Pancreas (tissue), 10 donors: ENCODE results near the gene CCNI2. TPM values are rescaled to one million over a fixed set of nuclear protein-coding genes. Genes with fewer than 3 reads are reported as not detected.

Source experiments
- ATAC-seq, 4 donors: fragments of 200-7000 bp; cut with Tn5 transposase; one replicate each; pipeline versions ENCODE4 v1.8.0 to v1.9.1; 2020; ENCODE audit warnings: mild to moderate bottlenecking in 4 of 4, moderate library complexity in 4 of 4
- DNase-seq, 6 donors: peaks; one replicate each; pipeline ENCODE4 v3.0.0-alpha.2; 2020
- FAIRE-seq: peaks from 2 replicates; lab custom pipeline; 2012; peaks lifted over from hg19 to GRCh38; lab: Jason Lieb, UNC
- H3K27ac ChIP-seq, 4 donors: fragments of 200-600 bp; sonication (generic); 1 replicate in 3 of 4; 2 replicates in 1 of 4; pipeline versions ENCODE4 v1.5.0 to v1.8.0; 2020
- H3K27me3 ChIP-seq, 4 donors: fragments of 200-600 bp; one replicate each; pipeline ENCODE4 v1.8.0; 2021
- H3K36me3 ChIP-seq, 3 donors: fragments of 200-600 bp; sonication (generic) in 1 of 3; one replicate each; pipeline versions ENCODE4 v1.5.0 to v1.8.0; 2020 to 2021
- H3K4me1 ChIP-seq, 3 donors: fragments of 200-600 bp; one replicate each; pipeline ENCODE4 v1.8.0; 2021
- H3K4me3 ChIP-seq, 4 donors: fragments of 200-600 bp; sonication (generic) in 2 of 4; one replicate each; pipeline versions ENCODE4 v1.5.0 to v1.8.0; 2020 to 2021
- H3K9me3 ChIP-seq, 4 donors: fragments of 200-600 bp; one replicate each; pipeline ENCODE4 v1.8.0; 2021
- WGBS, 2 donors: extraction: QIAGEN DNeasy Blood & Tissue Kit; methylation state at CpG; one replicate each; pipeline ENCODE4 v1.1.7; 2013; 5-methylcytosine and 5-hydroxymethylcytosine counted together
- intact Hi-C, 3 donors: fragments of 100-400 bp; cut with DNase I; formaldehyde crosslinking; loops; one replicate each; pipeline versions ENCODE4 v1.11.1 to v1.14.2; 2022
- polyA plus RNA-seq, 2 donors: library from polyadenylated mRNA; stranded (reverse); fragments of 200-250 nt; gene quantifications; one replicate each; pipeline ENCODE4 v1.2.3, GENCODE V29; 2013
- total RNA-seq, 6 donors: library from RNA; stranded (reverse); fragmentation: NEBNext Ultra II Directional in 4 of 6; extraction: Animal tissue kit (Norgen Biotek cat#: 25700) in 4 of 6; gene quantifications; one replicate each; pipeline versions ENCODE4 v1.2.1 to v1.2.4, GENCODE V29; 2021 to 2023
- TF ChIP-seq, protein P1 (sequence below), 4 donors: fragments of 200-600 bp; sonication (generic) in 3 of 4; IDR thresholded peaks; one replicate each; pipeline versions ENCODE4 v1.5.0 to v1.8.0; 2021; ENCODE audit warnings: antibody characterized with exemption in 4 of 4
- donor health status: healthy with polysubstance abuse.
- donor health status: DM: no; HTN: no; CAD: no; lungs with moderate emphysema.
- donor health status: DM: no; HTN: no; CAD: no.
- donor health status: control.
- donor health status: control.
- donor health status: Bipolar disorder and iron deficiency.
- donor health status: DM: yes; HTN: yes; CAD: no.
- donor health status: DM: no; HTN: no; CAD: no.
- donor health status: DM: no; HTN: no; CAD: no.
- donor health status: DM: yes; HTN: yes; CAD: no.

CCNI2 gene
- total and polyA plus RNA-seq, 8 donors = 0.69 to 4.4 (median 1.3) TPM

DNA sequence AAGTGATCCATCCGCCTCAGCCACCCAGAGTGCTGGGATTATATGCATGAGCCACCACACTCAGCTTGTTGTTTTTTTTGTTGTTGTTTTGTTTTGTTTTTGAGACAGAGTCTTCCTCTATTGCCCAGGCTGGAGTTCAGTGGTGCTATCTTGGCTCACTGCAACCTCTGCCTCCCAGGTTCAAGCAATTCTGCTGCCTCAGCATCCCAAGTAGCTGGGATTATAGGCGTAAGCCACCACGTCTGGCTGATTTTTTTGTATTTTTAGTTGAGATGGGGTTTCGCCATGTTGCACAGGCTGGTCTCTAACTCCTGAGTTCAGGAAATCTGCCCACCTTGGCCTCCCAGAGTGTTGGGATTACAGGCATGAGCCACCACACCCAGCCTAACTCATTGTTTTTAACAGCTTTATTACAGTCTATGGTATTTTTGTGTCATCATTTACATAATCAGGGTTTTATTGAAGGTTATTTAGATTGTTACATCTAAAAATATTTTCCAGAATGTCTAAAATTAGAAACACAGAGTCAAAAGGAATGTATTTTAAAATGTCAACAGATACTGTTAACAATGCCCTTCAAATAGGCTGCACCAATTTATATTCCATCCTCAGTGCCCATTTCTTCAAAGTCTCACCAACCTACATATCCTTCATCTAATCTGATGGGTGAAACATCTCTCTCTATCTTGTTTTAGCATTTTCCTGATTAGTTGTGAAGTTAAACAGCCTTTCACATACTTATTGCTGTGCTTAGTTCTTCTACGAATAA, 28.5 kb upstream of the CCNI2 start:
- ATAC-seq = no peak
- FAIRE-seq = no peak
- no peaks in the 10 kb centered on the region for H3K9me3 ChIP-seq
- H3K4me3 ChIP-seq = no peak overlapping the region
- H3K4me1 ChIP-seq = no peaks in the 10 kb centered on the region
- no peaks in the 10 kb centered on the region for H3K27me3 ChIP-seq
- 93 to 95% methylated on average over 5 of the region's 5 CpGs for WGBS, 2 donors
- TF ChIP-seq, protein P1, sequence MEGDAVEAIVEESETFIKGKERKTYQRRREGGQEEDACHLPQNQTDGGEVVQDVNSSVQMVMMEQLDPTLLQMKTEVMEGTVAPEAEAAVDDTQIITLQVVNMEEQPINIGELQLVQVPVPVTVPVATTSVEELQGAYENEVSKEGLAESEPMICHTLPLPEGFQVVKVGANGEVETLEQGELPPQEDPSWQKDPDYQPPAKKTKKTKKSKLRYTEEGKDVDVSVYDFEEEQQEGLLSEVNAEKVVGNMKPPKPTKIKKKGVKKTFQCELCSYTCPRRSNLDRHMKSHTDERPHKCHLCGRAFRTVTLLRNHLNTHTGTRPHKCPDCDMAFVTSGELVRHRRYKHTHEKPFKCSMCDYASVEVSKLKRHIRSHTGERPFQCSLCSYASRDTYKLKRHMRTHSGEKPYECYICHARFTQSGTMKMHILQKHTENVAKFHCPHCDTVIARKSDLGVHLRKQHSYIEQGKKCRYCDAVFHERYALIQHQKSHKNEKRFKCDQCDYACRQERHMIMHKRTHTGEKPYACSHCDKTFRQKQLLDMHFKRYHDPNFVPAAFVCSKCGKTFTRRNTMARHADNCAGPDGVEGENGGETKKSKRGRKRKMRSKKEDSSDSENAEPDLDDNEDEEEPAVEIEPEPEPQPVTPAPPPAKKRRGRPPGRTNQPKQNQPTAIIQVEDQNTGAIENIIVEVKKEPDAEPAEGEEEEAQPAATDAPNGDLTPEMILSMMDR (IDR thresholded peaks at IDR 0.05) = no peak
- no peak overlapping the region for H3K27ac ChIP-seq
- intact Hi-C loops = no loop called here
- no peaks in the 10 kb centered on the region for H3K36me3 ChIP-seq
- no peak for DNase-seq

DNA sequence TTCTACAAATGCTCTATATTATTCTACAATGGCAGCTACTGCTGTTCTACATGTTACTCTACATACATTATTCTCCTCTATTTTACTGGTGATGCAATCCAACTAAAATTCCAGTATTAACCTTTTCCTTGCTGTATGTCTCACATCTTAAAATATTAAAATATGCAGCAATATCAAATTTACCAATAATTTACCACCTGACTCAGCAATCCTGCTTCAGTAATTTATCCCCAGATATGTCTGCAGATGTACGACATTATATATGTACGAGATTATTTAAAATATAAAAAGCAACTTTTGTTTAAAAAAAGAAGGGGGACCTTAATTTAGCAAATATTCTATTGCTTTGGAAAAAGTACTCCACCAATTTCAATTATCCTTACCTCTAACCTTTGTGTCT, 21.5 kb upstream of the CCNI2 start:
- no peak for DNase-seq
- no peaks in the 10 kb centered on the region for H3K4me1 ChIP-seq
- no peak for ATAC-seq
- no peaks in the 10 kb centered on the region for H3K9me3 ChIP-seq
- no peaks in the 10 kb centered on the region for H3K27me3 ChIP-seq
- WGBS, 2 donors = 96 to 97% methylated on average over 2 of the region's 2 CpGs
- TF ChIP-seq, protein P1 (IDR thresholded peaks at IDR 0.05) = no peak
- FAIRE-seq = no peak
- H3K27ac ChIP-seq = no peak overlapping the region
- intact Hi-C loops = no loop called here
- no peak overlapping the region for H3K4me3 ChIP-seq
- no peaks in the 10 kb centered on the region for H3K36me3 ChIP-seq

DNA sequence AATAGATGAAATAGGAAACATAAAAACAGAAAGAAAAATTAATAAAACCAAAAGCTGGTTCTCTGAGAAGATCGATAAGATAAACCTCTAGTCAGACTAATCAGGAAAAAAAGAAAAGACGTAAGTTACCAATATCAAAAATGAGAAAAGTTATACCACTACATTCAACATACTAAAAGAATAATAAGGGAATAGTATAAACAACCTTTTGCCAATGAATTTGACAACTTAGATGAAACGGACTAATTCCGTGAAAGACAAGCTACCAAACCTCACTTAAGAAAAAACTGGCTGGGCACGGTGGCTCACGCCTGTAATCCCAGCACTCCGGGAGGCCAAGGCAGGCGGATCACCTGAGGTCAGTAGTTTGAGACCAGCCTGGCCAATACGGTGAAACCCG, 17.3 kb upstream of the CCNI2 start:
- DNase-seq (no peak), ATAC-seq (no peak), FAIRE-seq (no peak)
- no peak overlapping the region for H3K27ac ChIP-seq
- TF ChIP-seq, protein P1 (IDR thresholded peaks at IDR 0.05) = no peak
- H3K27me3 ChIP-seq = no peaks in the 10 kb centered on the region
- H3K4me1 ChIP-seq = no peaks in the 10 kb centered on the region
- intact Hi-C loops = no loop called here
- H3K9me3 ChIP-seq = no peaks in the 10 kb centered on the region
- WGBS, 2 donors = 95 to 97% methylated on average over 10 of the region's 10 CpGs
- H3K36me3 ChIP-seq = no peaks in the 10 kb centered on the region
- no peak overlapping the region for H3K4me3 ChIP-seq

DNA sequence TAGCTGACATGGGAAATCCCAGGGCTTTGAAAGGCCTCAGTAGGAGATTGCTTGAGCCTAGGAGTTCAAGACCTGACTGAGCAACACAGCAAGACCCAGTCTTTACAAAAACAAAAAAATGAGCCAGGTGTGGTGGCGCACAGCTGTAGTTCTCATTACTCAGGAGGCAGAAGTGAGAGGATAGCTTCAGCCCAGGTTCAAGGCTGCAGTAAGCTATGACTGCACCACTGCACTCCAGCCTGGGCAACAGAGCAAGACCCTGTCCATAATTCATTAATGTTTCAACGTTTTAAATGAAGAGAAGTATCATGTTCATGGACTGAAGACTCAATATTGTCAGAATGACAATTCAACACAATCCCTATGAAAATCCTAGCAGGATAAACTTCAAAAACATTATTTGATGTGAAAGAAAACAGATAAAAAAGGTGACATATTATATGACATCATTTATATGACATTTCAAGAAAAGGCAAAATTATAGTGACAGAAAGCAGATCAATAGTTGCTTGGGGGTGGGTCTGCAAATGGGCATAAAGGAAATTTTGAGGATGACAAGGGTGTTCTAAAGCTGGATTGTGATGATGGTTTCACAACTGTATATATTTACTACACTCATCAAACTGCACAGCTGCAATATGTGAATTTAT, 13.6 kb upstream of the CCNI2 start:
- H3K27me3 ChIP-seq = no peaks in the 10 kb centered on the region
- no peak overlapping the region for H3K4me3 ChIP-seq
- no peaks in the 10 kb centered on the region for H3K9me3 ChIP-seq
- WGBS, 2 donors = 70 to 75% methylated on average over 2 of the region's 2 CpGs
- FAIRE-seq (no peak), DNase-seq (no peak), ATAC-seq (no peak)
- TF ChIP-seq, protein P1 (IDR thresholded peaks at IDR 0.05) = no peak
- no peak overlapping the region for H3K27ac ChIP-seq
- H3K36me3 ChIP-seq = no peaks in the 10 kb centered on the region
- H3K4me1 ChIP-seq = peaks cover 0 to 8% (median 0%) of the 10 kb centered on the region in 3 donors
- intact Hi-C loops = no loop called here

DNA sequence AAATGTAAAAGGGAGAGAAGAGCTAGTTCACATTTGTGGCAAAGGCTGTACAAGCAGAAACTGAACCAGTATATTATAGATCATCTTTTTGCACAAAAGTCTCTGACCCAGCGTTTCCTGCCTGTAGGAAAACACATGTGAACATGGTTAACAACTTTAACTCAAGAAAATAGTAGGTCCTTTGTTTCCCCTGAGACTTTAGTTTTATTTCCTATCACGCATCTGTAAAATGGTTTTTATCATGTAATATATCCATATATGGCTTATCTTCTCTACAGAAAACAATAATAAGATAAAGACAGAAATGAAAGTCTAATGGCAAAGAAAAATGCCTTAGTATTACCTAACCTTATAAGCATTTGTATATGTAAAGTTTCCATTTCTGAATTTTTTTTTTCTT, 12.5 kb upstream of the CCNI2 start:
- no peak overlapping the region for H3K27ac ChIP-seq
- WGBS, 2 donors = 64 to 66% methylated on average over 2 of the region's 2 CpGs
- no peaks in the 10 kb centered on the region for H3K9me3 ChIP-seq
- TF ChIP-seq, protein P1 (IDR thresholded peaks at IDR 0.05) = no peak
- no peaks in the 10 kb centered on the region for H3K27me3 ChIP-seq
- no peak for ATAC-seq
- H3K4me3 ChIP-seq = no peak overlapping the region
- H3K36me3 ChIP-seq = no peaks in the 10 kb centered on the region
- FAIRE-seq = no peak
- intact Hi-C loops = no loop called here
- H3K4me1 ChIP-seq = peaks cover 0 to 8% (median 0%) of the 10 kb centered on the region in 3 donors
- no peak for DNase-seq
